CD4-positive, alpha-beta T cell (primary cell): ENCODE results near the gene SH3BP2. TPM values are rescaled to one million over a fixed set of nuclear protein-coding genes. Genes with fewer than 3 reads are reported as not detected.
A peak's percentile ranks its signal among the peaks of the same experiment; 100 is the strongest.

Source experiments
- ATAC-seq: fragments of 200-7000 bp; cut with Tn5 transposase; one replicate; pipeline ENCODE4 v1.10.0; 2022; ENCODE audit warnings: mild to moderate bottlenecking; ENCODE audit not compliant: poor library complexity
- CTCF ChIA-PET: fragments of 350-600 bp; sonication (Branson Sonifier 250); formaldehyde crosslinking; loops from one replicate; lab custom pipeline; 2021; ENCODE audit warnings: antibody characterized with exemption, inconsistent platforms; lab: Charles Lee
- POLR2A ChIA-PET: fragments of 350-600 bp; sonication (Branson Sonifier 250); formaldehyde crosslinking; loops from one replicate; lab custom pipeline; 2021; ENCODE audit warnings: antibody characterized with exemption, inconsistent platforms; lab: Charles Lee
- DNase-seq, 14 experiments: peaks; one replicate each; pipeline ENCODE4 v3.0.0-alpha.2; 2013 to 2020; ENCODE audit warnings: mixed read lengths in 2 of 14
- H3K27ac ChIP-seq, 2 donors: one replicate each; pipeline versions ENCODE4 v1.5.1 to v1.7.0; 2013; ENCODE audit warnings: low read length in 2 of 2, low read depth in 1 of 2, mild to moderate bottlenecking in 1 of 2
- H3K27me3 ChIP-seq, 2 experiments: 1 replicate in 1 of 2; 2 replicates in 1 of 2; pipeline versions ENCODE4 v1.6.1 to v1.7.0; 2013; ENCODE audit warnings: low read length in 2 of 2, control low read depth in 1 of 2, mild to moderate bottlenecking in 1 of 2, moderate library complexity in 1 of 2; ENCODE audit not compliant: insufficient read depth in 2 of 2, control insufficient read depth in 1 of 2
- H3K36me3 ChIP-seq: one replicate; pipeline ENCODE4 v1.6.1; 2013; ENCODE audit warnings: low read length, control low read depth; ENCODE audit not compliant: insufficient read depth
- H3K4me1 ChIP-seq: one replicate; pipeline ENCODE4 v1.6.1; 2013; ENCODE audit warnings: low read length, control low read depth; ENCODE audit not compliant: insufficient read depth
- H3K4me3 ChIP-seq: one replicate; pipeline ENCODE4 v1.5.1; 2013; ENCODE audit warnings: mild to moderate bottlenecking, low read length, moderate library complexity
- H3K9me3 ChIP-seq, 2 experiments: 1 replicate in 1 of 2; 2 replicates in 1 of 2; pipeline versions ENCODE4 v1.6.1 to v1.7.0; 2013; ENCODE audit warnings: low read length in 2 of 2, mild to moderate bottlenecking in 2 of 2, control low read depth in 1 of 2, moderate library complexity in 1 of 2; ENCODE audit not compliant: control insufficient read depth in 1 of 2, insufficient read depth in 1 of 2
- H3K27ac Mint-ChIP-seq: one replicate; pipeline ENCODE4 v1.8.0; 2020; ENCODE audit warnings: mixed read lengths
- H3K27me3 Mint-ChIP-seq: one replicate; pipeline ENCODE4 v1.8.0; 2021; ENCODE audit warnings: mixed read lengths
- H3K36me3 Mint-ChIP-seq: one replicate; pipeline ENCODE4 v1.8.0; 2021; ENCODE audit warnings: low read depth, mixed read lengths
- H3K4me1 Mint-ChIP-seq: one replicate; pipeline ENCODE4 v1.8.0; 2021; ENCODE audit warnings: low read depth, mixed read lengths
- H3K4me3 Mint-ChIP-seq: one replicate; pipeline ENCODE4 v1.8.0; 2020; ENCODE audit warnings: mild to moderate bottlenecking, mixed read lengths
- H3K9me3 Mint-ChIP-seq: one replicate; pipeline ENCODE4 v1.8.0; 2020; ENCODE audit warnings: mixed read lengths
- intact Hi-C, 2 experiments: fragments of 100-400 bp; cut with DNase I in 1 of 2; cut with micrococcal nuclease in 1 of 2; formaldehyde crosslinking; loops; one replicate each; pipeline versions ENCODE4 v1.15.1 to v1.9.0; 2023 to 2025; cut with DNase I, micrococcal nuclease
- total RNA-seq, 174 experiments: library from RNA in 2 of 174; stranded (reverse) in 2 of 174; gene quantifications; one replicate each; pipeline ENCODE4 v1.2.3 and lab custom pipeline; 2021 to 2026
- TF ChIP-seq, protein P1 (sequence below): fragments of 200-600 bp; IDR thresholded peaks from one replicate; pipeline ENCODE4 v1.8.0; 2022; ENCODE audit warnings: antibody characterized with exemption, mild to moderate bottlenecking

Gene SH3BP2
- total RNA-seq, 2 experiments from 2014 or later = 30.1 to 30.5 TPM

GRCh38 chr4:2833671-2834000 is 40.8 kb downstream of the SH3BP2 start:
- ATAC-seq (no peak), DNase-seq (no peak)
- no peaks in the 10 kb centered on the region for H3K9me3 Mint-ChIP-seq
- H3K27ac Mint-ChIP-seq = no peak overlapping the region
- POLR2A ChIA-PET = interaction anchor here (1.2 kb wide), 1 partner anchor 19 kb away, joined by 3 read pairs; no protein-coding TSS in a partner anchor
- peaks cover 24% of the 10 kb centered on the region for H3K36me3 Mint-ChIP-seq
- Histone ChIP-seq H3K27ac (no peak overlapping the region), H3K4me1 (peaks cover 50% of the 10 kb centered on the region), H3K4me3 (no peak overlapping the region), H3K27me3 (no peaks in the 10 kb centered on the region), H3K9me3 (no peaks in the 10 kb centered on the region), H3K36me3 (peaks cover 54% of the 10 kb centered on the region)
- peaks cover 32% of the 10 kb centered on the region for H3K4me1 Mint-ChIP-seq
- H3K4me3 Mint-ChIP-seq = no peak overlapping the region
- CTCF ChIA-PET = no interaction called here
- intact Hi-C loops = no loop called here
- TF ChIP-seq, protein P1, sequence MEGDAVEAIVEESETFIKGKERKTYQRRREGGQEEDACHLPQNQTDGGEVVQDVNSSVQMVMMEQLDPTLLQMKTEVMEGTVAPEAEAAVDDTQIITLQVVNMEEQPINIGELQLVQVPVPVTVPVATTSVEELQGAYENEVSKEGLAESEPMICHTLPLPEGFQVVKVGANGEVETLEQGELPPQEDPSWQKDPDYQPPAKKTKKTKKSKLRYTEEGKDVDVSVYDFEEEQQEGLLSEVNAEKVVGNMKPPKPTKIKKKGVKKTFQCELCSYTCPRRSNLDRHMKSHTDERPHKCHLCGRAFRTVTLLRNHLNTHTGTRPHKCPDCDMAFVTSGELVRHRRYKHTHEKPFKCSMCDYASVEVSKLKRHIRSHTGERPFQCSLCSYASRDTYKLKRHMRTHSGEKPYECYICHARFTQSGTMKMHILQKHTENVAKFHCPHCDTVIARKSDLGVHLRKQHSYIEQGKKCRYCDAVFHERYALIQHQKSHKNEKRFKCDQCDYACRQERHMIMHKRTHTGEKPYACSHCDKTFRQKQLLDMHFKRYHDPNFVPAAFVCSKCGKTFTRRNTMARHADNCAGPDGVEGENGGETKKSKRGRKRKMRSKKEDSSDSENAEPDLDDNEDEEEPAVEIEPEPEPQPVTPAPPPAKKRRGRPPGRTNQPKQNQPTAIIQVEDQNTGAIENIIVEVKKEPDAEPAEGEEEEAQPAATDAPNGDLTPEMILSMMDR = no peak
- no peaks in the 10 kb centered on the region for H3K27me3 Mint-ChIP-seq

DNA sequence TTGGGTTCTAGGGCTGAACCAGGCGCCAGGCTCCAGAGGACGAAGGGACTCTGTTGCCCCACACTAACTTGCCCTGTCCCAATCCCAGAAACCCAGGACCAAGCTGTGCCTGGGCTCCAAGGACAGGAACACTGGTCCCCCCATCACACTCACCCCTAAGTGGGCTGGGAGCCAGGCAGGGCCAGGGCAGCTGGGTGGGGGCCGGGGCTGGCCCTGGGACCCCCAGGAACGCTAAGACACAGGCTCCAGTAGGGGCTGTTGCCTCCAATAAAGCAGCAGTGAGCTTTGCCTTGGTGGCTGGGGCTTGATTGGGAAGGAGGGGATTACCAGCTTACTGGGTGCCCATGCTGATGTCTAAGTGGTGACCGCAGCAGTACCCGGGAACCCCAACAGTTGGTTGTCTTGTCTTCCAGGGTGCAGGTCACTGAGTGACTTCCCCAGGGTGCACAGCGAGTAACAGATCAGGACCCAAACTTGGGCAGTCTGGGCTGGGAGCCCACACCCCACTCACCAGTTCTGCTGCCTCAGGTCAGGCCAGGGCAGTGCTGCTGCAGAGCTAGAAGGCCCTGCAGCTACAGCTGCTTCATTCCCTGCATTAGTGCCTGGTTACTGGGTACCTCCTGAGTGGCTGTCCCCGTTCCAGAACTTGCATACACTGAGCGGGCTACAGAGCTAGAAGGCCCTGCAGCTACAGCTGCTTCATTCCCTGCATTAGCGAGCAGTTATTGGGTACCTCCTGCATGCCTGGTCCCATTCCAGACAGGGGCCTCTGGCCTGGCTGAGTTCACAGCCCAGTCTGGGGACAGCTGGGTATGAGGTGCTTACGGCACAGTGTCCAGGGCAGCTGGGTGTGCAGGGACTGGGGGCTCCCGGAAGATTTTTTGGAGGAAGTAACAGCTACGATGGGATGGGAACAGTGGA is 41.4 kb downstream of the SH3BP2 start:
- peaks cover 19% of the 10 kb centered on the region for H3K36me3 Mint-ChIP-seq
- no peak overlapping the region for H3K4me3 ChIP-seq
- no peaks in the 10 kb centered on the region for H3K27me3 ChIP-seq
- H3K36me3 ChIP-seq = peaks cover 50% of the 10 kb centered on the region
- H3K9me3 ChIP-seq = no peaks in the 10 kb centered on the region
- CTCF ChIA-PET = no interaction called here
- H3K4me1 Mint-ChIP-seq = peaks cover 39% of the 10 kb centered on the region
- intact Hi-C loops = no loop called here
- H3K9me3 Mint-ChIP-seq = no peaks in the 10 kb centered on the region
- H3K27ac Mint-ChIP-seq = peak overlapping the region; percentile 80
- peak in 1 of 14 experiments; percentile 15 for DNase-seq
- peaks cover 57% of the 10 kb centered on the region for H3K4me1 ChIP-seq
- no peaks in the 10 kb centered on the region for H3K27me3 Mint-ChIP-seq
- H3K27ac ChIP-seq = peak overlapping the region; percentile 37 to 55
- POLR2A ChIA-PET = interaction anchor here (0.6 to 2.1 kb wide), 5 partner anchors 16 to 101 kb away, joined by 3 to 6 read pairs (median 4); no protein-coding TSS in a partner anchor
- TF ChIP-seq, protein P1 = no peak
- no peak for ATAC-seq
- H3K4me3 Mint-ChIP-seq = peak overlapping the region; percentile 38

- no peaks in the 10 kb centered on the region for H3K9me3 Mint-ChIP-seq
- H3K4me3 Mint-ChIP-seq = peak overlapping the region; percentile 25
- H3K27ac Mint-ChIP-seq = peak overlapping the region; percentile 89
- ChIA-PET POLR2A (interaction anchor here (0.6 to 2.1 kb wide), 5 partner anchors 16 to 191 kb away, joined by 3 to 6 read pairs (median 3); no protein-coding TSS in a partner anchor), CTCF (no interaction called here)
- no peak for ATAC-seq
- H3K27me3 Mint-ChIP-seq = no peaks in the 10 kb centered on the region
- peaks cover 47% of the 10 kb centered on the region for H3K4me1 Mint-ChIP-seq
- Histone ChIP-seq H3K36me3 (peaks cover 33% of the 10 kb centered on the region), H3K4me1 (peaks cover 62% of the 10 kb centered on the region), H3K27ac (peak overlapping the region; percentile 49 to 76), H3K9me3 (no peaks in the 10 kb centered on the region), H3K27me3 (no peaks in the 10 kb centered on the region), H3K4me3 (no peak overlapping the region)
- TF ChIP-seq, protein P1 = no peak
- intact Hi-C loops = loop anchor here (2.0 to 5.0 kb wide), 3 partner anchors 17 to 74 kb away; no protein-coding TSS in a partner anchor
- DNase-seq = no peak
- H3K36me3 Mint-ChIP-seq = peaks cover 19% of the 10 kb centered on the region
Measured at GRCh38 chr4:2835978-2836377, 43.1 kb downstream of the SH3BP2 start.
